ENCODE measurements around the gene FAF1. TPM values are rescaled to one million over a fixed set of nuclear protein-coding genes. Genes with fewer than 3 reads are reported as not detected.

FAF1 gene
- total RNA-seq, 1 donor from 2014 or later: 67.5 TPM

GRCh38 chr1:50421768-50422674 is 538.0 kb downstream of the FAF1 start:
- intact Hi-C loops (cut with micrococcal nuclease): loop anchor here (10.0 kb wide), 1 partner anchor 283 kb away; no protein-coding TSS in a partner anchor

- intact Hi-C loops (cut with micrococcal nuclease): loop anchor here (10.0 kb wide), 1 partner anchor 283 kb away; no protein-coding TSS in a partner anchor
Measured at GRCh38 chr1:50421366-50421748, 538.7 kb downstream of the FAF1 start.

- intact Hi-C loops (cut with micrococcal nuclease): loop anchor here (10.0 kb wide), 1 partner anchor 284 kb away; no protein-coding TSS in a partner anchor
Measured at GRCh38 chr1:50420689-50421365, 539.2 kb downstream of the FAF1 start.

GRCh38 chr1:50419907-50420677 is 540.0 kb downstream of the FAF1 start:
- intact Hi-C loops (cut with micrococcal nuclease): loop anchor here (1.0 to 10.0 kb wide), 3 partner anchors 7 to 1923 kb away; no protein-coding TSS in a partner anchor

- intact Hi-C loops (cut with micrococcal nuclease): loop anchor here (1.0 to 5.0 kb wide), 2 partner anchors 8 to 1922 kb away; no protein-coding TSS in a partner anchor
Measured at GRCh38 chr1:50419192-50419906, 540.7 kb downstream of the FAF1 start.

GRCh38 chr1:50418600-50419109 is 541.4 kb downstream of the FAF1 start:
- intact Hi-C loops (cut with micrococcal nuclease): loop anchor here (1.0 to 5.0 kb wide), 2 partner anchors 9 to 1921 kb away; no protein-coding TSS in a partner anchor

- intact Hi-C loops (cut with micrococcal nuclease): loop anchor here (5.0 kb wide), 1 partner anchor 1921 kb away; no protein-coding TSS in a partner anchor
Measured at GRCh38 chr1:50417946-50418599, 542.0 kb downstream of the FAF1 start.

- intact Hi-C loops (cut with micrococcal nuclease): loop anchor here (5.0 kb wide), 1 partner anchor 1920 kb away; no protein-coding TSS in a partner anchor
Measured at GRCh38 chr1:50417507-50417906, 542.6 kb downstream of the FAF1 start.

- intact Hi-C loops (cut with micrococcal nuclease): loop anchor here (5.0 kb wide), 1 partner anchor 1920 kb away; no protein-coding TSS in a partner anchor
Measured at GRCh38 chr1:50416553-50417453, 543.3 kb downstream of the FAF1 start.

- intact Hi-C loops (cut with micrococcal nuclease): loop anchor here (5.0 kb wide), 1 partner anchor 1919 kb away; no protein-coding TSS in a partner anchor
Measured at GRCh38 chr1:50416150-50416527, 543.9 kb downstream of the FAF1 start.

GRCh38 chr1:50415235-50416149 is 544.6 kb downstream of the FAF1 start:
- intact Hi-C loops (cut with micrococcal nuclease): loop anchor here (2.0 to 5.0 kb wide), 2 partner anchors 13 to 1918 kb away; no protein-coding TSS in a partner anchor

- intact Hi-C loops (cut with micrococcal nuclease): loop anchor here (2.0 to 5.0 kb wide), 2 partner anchors 14 to 1918 kb away; no protein-coding TSS in a partner anchor
Measured at GRCh38 chr1:50414853-50415234, 545.2 kb downstream of the FAF1 start.

- intact Hi-C loops (cut with micrococcal nuclease): no loop called here
Measured at GRCh38 chr1:50412813-50413476, 547.1 kb downstream of the FAF1 start.

- intact Hi-C loops (cut with micrococcal nuclease): no loop called here
Measured at GRCh38 chr1:50405814-50406213, 554.3 kb downstream of the FAF1 start.

GRCh38 chr1:50393522-50394120 is 566.4 kb downstream of the FAF1 start:
- intact Hi-C loops (cut with micrococcal nuclease): no loop called here
